K562 (cell line): ENCODE data around the gene PALMD.

Experiments
- EHMT2 ChIP-seq: fragments of 450-650 bp; IDR thresholded peaks from 2 replicates; pipeline ENCODE4 v1.6.1; 2018; ENCODE audit warnings: antibody characterized with exemption
- EZH2 ChIP-seq: IDR thresholded peaks from 2 replicates; pipeline ENCODE4 v1.6.1; 2012; ENCODE audit warnings: low read depth, mild to moderate bottlenecking, inconsistent platforms, low read length, borderline replicate concordance
- GATAD2B ChIP-seq: fragments of 450-650 bp; IDR thresholded peaks from 2 replicates; pipeline ENCODE4 v1.6.1; 2017; ENCODE audit warnings: mild to moderate bottlenecking, borderline replicate concordance
- MAFK ChIP-seq: IDR thresholded peaks from 2 replicates; pipeline ENCODE4 v1.6.1; 2011; ENCODE audit warnings: low read length, improper control_type of control experiment
- POLR2A ChIP-seq: fragments of 450-650 bp; conservative IDR thresholded peaks from 2 replicates; pipeline ENCODE4 v1.6.1; 2016

GRCh38 chr1:99717005-99717404 is 71.1 kb downstream of the PALMD start:
- TF ChIP-seq POLR2A (no peak), EZH2 (no peak), GATAD2B (no peak), MAFK (no peak), EHMT2 (no peak)
